GM19025 (cell line): Measurements from ENCODE around the gene BCCIP.
A peak's percentile ranks its signal among the peaks of the same experiment; 100 is the strongest.

ENCODE experiments used
- ATAC-seq: cut with Tn5 transposase; IDR thresholded peaks from one replicate; pipeline ENCODE4 v1.9.1; 2021; ENCODE audit warnings: mild to moderate bottlenecking, low read depth, moderate library complexity; ENCODE audit not compliant: unreplicated experiment

The BCCIP gene

DNA sequence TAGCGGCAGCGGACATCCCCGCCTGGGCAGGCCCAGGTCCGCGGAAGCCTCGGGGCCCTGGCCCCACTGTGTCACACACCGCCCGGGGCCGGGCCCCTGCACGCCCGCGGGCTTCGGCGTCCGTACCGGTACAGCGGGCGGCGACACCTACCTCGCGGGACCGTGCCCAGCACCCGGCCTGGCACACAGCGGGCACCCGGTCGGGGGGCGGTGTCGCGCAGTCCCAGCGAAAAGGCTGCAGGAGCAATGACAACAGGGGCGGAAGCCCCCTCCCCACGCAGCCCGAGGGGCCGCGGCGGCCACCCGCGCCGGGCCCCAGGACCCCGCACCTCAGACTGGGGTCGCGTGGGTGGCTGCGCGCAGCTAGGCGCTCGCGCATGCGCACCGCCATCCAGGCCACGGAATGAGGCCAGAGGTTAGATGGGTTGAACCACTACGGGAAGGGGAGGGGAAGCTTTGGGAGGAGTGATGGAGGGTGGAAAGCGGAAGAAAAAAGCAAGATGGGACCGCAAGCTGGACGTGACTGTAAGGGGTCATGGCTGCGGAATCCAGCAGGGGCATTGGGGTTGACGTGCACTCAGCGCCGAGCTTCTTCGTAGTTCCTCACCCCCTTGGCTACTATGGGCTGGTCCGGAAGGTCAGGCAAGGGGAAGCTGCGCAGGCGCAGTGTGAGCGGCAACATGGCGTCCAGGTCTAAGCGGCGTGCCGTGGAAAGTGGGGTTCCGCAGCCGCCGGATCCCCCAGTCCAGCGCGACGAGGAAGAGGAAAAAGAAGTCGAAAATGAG is at the start of gene BCCIP, which contains the start of gene UROS:
Gene BCCIP (plus strand): TSS at position 669 of the 785 bp plus-strand sequence. CDS start 12 bp downstream, at position 681.
Gene UROS (minus strand): TSS at position 381 of the 785 bp plus-strand sequence. CDS start 6,759 bp downstream, outside the sequence.
- ATAC-seq: peak; percentile 72

DNA sequence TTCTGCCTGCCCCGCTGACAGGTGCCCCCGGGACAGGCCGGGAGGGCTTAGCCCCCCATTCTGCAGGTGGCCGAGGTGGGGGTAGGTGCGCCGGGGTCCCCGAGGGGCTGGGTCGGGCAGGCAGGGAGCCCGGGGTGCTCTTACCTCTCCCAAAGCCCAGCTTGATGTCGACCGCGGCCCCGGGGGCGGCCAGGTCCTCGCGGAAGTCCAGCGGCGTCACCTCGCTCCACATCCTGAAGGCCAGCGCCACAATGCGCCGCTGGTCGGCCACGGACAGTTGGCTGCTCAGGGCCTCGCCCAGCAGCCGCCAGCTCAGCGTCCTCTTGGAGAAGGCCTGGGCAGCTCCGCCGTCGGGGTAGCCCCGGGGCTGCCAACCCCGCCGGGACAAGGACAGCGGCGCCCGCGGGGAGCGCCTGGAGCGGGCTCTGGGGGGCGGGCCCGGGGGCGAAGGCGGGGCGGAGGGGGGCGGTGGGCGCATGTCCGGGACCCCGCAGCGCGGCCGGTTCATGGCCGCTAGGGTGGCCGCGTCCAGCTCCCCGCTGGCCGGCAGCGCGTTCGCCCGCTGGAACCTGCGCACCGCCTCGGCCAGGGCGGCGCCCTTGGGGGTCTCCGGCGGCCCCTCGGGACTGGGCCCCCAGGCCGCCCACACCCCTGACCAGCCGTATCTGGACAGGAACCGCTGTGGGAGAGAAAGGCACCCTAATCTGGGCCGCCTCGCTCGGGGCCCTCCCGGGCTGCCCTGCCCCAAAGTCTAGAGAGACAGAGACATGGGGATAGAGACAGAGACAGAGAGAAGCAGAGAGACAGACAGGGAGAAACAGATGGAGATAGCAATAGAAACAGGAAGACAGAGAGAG is 49.4 kb upstream of the BCCIP start:
- no peak for ATAC-seq

DNA sequence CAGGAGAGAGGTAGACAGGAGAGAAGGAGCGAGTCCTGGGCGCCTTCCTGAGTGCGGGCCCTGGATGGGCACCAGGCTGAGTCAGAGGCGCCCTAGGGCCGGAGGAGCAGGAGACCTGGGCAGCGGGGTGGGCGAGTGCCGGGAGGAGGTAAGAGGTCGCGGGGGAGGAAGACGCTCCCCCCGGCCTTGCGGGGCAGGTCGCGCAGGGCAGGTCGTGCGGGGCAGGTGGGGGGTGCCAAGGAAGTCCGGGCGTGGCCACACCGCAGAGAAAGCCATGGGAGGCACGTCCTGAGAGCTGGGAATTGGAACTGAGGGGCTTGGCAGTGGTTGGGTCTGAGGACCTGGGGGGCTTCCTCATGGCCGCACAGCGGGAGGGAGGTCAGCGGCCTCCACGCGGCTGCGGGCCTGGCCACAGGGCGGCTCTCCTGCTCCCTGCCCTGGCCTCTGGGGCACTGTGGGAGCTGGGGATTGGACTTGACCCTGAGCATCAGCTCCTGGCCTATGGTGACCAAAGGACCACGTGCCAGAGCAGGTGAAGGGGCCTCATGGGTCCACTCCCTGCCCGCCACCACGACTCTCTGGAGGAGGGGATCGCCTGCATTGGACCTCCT is 48.7 kb upstream of the BCCIP start:
- ATAC-seq: no peak

DNA sequence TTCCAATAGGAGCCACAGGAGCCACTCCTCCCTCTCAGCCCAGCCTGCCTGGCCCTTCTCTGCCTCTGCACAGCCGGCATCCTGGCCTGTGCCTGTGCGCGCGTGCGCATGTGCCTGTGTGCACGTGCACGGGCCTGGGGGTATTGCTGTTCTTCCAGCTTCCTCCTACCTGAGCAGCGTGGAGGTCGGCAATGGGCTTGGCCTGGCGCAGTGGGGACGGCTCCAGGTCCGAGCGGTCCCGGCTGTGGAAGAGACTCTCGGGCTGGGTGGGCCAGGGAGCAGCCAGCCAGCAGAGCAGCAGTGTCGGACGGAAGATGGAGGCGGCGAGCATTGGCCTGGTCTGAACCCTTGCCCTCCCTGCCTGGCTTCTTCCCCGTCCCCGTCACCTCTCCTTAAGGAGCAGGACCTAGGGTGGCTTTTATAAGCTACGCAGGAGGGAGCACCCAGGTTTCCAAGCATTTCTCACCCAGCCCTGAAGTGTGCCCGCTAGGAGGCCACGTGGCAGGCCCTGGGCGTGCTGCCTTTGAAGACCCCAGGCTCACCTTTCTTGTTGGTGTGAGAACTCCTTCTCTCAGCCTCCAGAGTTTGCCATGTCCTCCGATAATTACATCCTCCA is 47.7 kb upstream of the BCCIP start, which contains the start of gene MMP21:
Gene MMP21 (minus strand): TSS at position 331 of the 616 bp plus-strand sequence. CDS start 0 bp downstream, at position 331.
- no peak for ATAC-seq

DNA sequence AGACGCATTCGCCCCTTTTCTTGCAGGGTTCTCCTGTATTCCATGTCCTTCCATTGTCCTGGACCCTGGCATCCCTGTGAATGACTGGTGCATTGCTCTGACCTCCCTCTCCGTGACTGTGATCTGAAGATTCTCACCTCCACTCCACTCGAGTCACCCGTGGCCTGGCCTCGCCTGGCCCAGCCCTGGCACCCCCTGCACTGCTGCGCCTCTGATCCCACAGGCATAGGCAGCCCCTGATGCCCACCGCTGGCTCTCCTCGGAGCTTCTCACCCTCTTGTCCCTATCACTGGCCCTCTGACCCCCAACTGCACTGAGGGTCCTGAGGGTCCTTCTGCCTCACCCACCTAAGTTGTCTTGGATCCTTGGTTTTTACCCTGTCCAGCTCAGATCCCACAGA is 45.5 kb upstream of the BCCIP start:
- no peak for ATAC-seq

DNA sequence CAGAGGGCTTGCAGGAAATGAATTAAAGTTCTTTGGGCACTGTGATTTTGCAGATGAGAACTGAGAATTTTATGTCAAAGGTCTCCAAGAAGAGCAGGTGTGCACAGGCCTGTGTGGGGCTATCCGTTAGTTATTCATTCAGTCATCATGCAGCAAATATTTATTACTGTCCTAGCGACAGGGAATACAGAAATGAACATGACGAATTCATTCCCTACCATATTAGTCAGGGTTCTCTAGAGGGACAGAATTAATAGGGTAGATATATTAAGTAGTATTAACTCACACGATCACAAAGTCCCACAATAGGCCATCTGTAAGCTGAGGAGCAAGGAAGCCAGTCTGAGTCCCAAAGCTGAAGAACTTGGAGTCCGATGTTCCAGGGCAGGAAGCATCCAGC is 44.8 kb upstream of the BCCIP start:
- no peak for ATAC-seq

DNA sequence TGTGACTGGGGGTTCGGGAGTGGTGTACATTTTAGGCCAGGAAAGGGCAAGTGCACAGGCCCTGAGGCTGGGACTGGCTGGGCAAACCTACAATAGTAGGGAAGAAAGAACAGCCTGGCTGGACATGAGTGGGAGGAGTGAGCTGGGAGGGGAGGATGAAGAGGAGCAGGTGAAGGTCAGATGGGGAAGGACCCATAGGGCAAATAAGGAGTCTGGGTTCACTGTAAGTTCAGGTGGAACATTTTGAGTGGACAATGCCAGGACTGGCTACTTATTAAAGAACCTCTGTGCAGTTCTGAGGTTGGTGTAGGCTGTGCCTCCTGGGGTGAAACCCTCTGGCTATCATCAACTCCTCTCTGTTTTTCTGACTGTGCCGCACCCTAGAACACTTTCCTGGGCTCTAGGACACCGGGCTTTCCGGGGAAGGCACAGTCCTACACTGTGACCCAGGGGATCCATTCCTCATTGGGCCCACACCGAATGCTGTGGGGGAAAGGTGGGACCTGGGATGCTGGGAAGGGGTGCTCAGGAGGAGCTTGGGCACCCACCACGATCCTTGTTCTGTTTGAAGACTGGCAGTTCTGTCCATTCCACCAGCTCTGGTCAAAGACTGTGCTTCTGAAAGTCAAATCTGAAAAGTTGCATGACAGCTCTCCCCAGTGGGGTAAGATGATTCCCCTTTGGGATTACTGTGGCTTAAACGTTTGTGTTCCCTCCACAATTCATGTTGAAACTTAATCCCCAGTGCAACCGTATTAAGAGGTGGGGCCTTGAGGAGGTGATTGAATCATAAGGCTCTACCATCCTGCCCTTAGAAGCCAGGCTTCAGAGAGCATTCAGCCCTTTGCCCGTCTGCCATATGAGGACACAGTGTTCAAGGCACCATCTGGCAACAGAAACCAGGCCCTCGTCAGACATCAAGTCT is 43.7 kb upstream of the BCCIP start:
- ATAC-seq: no peak

DNA sequence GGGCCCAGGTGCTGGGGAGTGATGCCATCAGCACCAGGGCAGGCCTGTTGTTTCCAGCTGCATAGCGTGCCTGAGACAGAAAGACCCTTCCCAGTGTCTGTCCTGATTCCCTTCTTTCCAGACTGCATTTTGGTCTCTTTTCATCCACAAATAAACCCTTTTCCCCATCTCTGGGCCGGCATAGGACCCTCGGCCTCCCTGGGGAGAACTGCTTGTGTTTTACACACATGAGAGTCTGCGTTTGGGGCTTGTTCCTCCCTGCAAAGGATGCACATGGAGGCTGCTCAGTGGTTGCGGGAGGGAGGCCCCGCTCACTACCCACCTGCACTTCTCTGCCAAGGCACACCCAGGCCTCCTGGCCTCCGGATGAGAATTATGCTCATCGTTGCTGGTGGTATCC is 42.0 kb upstream of the BCCIP start:
- no peak for ATAC-seq

DNA sequence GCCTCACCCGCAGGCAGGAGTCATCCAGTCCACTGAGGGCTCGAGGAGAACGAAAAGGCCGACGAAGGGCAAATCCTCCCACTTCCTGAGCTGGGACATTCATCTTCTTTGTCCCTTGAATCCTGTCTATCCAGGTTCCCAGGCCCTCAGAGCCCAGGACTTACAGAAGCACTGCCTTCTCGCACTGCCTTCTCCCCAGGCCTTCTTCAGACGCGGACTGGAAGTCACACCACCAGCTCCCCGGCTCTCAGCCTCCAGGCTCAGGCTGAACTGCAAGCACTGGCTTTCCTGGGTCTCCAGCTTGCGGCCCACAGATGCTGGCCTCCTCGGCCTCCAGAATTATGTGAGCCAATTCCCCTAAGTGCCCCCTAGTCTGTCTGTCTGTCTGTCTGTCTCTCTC is 41.3 kb upstream of the BCCIP start:
- ATAC-seq: no peak

DNA sequence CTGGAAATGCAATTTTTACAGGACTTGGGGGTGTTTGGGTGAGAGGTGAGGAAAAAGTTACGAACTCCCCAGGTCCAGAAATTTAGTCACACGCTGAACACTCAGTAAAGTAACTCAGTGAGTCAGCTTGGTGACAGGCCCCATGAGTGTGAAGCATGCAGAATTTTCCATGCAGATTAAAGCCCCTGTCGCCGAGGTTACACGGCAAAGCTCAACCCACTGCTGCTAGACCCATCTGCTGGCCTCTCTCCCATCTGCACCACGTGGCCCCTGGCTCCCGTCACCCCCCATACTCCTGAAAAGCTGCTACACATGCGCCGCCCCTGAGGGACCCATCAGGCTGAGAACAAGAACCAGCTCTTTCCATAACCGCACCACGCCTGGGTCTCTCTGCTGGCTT is 40.7 kb upstream of the BCCIP start:
- no peak for ATAC-seq

DNA sequence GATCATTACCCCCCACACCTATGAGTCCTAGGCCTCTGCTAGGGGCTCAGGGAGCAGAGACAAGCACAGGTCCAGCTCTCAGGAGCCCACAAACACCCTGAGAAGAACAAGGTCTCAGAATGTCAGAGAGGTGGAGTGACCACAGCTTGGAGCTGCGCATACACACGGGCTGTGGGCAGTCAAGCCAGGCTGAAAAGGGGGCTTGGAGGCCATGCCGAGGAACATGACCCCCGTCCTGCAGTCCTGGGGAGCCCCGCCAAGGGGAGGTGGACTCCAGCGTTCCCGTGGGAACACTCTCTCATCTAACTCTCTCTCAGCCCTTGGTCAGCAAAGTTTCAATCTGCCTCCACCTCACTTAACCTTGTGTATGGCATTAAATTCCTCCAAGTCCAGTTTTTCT is 39.9 kb upstream of the BCCIP start:
- ATAC-seq: no peak

DNA sequence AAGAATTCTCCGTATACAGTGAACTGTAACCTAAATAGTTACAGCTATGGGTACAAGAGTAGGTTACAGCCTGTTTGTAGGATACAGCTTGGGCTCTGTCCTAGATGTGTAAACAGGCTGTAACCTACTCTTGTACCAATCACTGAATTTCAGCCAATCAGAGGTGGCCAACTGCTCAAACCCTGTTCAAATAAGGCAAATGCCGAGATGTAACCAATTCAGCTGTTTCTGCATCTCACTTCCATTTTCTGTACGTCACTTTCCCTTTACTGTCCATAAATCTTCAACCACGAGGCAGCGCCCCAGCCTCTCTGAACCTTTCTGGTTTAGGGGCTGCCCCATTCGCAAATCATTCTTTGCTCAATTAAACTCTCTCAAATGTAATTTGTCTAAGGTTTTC is 39.4 kb upstream of the BCCIP start:
- peak; percentile 71 for ATAC-seq

DNA sequence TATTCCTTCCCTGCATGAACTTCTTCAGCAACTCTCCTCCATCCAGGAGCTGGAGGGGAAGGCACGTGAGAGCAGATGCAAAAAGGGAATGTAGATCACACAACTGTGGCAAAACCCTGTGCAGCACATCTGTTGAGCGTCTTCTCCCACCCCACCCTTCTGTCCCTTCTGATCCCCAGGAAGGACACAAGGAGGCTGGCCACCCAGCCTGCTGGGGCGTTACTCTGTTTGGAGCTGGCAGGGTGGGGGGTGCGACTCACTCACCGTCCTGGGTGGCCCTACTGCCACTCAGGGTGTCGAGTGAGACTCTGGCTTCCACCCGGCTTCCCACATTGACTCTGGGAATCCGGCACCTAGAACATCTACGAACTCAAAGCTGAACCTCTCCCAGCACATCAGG is 37.6 kb upstream of the BCCIP start:
- ATAC-seq: no peak

DNA sequence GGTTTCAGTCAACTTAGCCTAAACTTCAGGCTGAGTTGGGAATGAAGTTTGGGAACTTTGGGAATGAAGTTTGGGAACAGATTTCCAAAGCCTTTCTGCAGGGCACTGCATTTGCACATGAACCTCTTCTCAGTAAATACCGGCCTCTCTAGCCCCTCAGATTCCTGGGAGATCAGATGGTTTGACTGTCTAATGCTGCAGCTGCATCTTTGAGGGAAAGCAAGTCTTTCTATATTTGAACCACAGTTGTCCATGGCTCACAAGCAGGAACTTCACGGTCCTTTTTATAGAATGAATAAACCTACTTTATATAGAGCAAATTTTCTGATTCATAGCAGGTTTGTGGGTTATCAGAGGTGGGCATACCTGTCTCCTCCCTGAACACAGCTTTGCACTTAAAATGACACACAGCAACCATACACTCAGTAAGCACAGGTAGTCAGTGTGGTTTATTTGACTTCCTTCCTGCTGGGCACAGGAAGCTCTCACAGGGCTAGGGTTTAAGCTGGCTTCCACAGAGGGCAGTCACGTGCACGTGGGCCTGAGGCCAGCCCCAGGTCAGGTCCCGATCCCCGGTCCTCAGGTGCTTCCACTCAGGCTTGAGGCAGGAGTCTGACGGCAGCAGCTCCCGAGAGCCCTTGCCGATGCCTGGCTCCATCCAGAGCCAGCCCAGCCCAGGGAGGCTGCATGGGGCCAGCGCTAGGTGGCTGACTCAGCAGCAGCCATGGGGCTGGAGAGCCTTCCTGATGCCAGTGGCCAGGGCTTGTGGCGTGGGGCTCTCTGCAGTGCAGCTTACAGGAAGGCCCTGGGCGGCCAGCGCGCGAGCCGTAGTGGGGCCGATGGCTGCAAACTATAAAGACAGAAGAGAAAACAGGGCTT is 35.0 kb upstream of the BCCIP start:
- ATAC-seq: no peak

DNA sequence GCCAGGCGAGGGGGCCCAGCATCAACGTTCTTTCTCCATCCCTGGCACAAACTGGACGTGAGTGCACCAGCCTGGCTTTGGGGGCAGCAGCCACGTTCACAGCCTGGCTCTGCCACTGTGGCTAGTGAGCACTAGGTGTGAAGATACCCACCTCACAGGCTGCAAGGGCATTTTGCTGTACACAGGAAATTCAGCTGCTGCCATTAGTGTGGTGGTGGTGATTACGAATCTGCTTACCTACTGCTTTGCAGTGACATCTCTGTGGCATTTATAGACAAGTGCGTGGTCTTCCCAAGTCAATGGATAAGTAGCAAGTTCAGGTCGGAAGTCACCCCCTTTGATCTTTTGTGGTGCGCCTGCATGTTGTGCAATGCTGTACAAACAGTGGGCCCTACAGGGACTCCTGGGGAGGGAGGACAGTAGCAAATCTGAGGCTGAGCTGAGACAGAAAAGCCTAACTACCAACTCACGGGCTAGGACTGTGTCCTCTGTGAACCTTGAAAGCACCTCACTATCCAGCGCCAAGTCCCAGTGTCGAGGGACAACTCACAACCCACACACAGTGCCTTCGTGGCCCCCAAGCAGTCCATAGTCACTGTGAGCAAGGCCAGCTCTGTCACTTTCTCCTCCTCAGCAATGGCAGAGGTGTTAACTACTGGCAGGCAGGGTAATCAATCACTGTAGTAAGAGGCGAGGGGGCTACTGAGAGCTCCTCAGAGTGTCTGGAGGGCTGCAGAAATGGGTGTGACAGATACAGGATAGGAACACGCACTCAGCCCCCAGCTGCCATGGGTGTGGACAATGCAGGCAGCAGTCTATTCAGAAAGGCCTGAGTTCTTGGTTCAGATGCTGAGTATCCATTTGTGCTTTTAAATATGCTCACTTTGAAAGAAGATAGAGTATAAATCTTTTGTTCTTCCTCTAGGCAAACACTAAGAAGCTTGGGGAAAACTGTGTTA is 30.7 kb upstream of the BCCIP start:
- ATAC-seq: no peak

DNA sequence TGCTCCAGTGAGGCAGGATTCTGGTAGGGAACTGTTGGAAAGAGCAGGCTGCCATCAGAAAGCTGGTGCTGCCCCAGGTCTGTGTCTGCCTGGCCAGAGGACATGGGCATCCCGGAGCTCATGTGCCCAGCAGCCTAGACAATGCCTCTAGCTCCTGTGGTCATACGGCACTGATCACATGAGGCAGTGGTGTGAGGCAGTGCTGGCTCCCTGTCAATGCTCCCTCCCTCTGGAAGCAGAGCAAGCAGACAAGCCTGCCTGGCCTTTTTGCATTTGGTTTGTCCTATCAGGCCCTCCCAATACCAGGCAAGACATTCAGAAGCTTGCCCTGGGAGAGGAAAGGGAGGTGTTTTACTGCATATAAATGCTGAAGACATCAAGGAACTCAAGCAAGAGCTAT is 28.2 kb upstream of the BCCIP start:
- no peak for ATAC-seq

DNA sequence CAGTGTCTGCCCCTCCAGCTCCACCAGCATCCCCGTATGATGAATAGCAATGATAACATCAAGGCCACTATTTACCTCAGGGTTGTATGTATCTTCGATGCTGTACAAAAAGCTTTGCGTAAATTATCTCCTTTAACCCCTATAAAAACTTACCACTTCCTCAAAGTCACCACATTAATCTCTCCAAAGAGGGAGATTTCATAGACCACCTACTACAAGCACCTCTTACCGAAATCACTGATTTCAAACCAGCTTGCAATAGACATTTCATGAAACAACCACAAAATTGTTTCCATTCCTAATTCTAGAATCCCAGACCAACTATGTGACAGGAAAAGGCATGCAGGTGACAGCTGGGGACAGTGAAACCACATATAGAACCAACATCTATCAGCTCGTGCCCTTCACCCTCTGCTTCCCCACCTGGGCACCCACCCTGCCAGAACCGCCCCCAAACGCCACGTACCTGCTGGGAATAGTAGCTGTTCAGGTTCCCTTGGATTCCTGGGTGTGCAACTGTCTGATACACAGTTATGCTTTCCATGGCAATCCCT is 27.6 kb upstream of the BCCIP start:
- no peak for ATAC-seq
